ENCODE measurements around the gene NLE1. TPM values are rescaled to one million over a fixed set of nuclear protein-coding genes. Genes with fewer than 3 reads are reported as not detected.

Gene NLE1
- total and polyA plus RNA-seq, 2 donors (not counting 1 experiment from before 2014, with no cell fraction given) = 16.5 to 17.5 TPM

DNA sequence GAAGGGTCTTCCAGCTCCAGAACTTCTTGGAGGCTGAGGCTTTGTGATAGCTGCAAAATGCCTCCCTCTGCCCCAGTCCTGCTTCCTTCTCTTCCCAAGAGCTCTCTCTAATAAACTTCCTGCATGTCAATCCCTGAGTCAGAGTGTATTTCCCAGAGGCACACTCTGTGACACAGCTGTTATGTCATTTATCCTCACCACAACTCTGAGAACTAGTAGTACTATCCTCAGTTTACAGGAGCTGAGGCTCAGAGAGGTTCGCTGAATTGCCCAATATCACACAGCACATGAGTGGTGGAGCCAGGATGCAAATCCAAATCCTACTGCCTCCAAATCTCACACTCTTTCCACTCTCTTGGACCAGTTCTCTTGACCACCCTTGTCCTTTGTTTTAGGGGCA is 25.6 kb upstream of the NLE1 start:
- Mint-ChIP-seq H3K4me3 (no peak overlapping the region), H3K27ac (no peak overlapping the region), H3K4me1 (no peaks in the 10 kb centered on the region), H3K9me3 (ENCODE audit: insufficient read depth) (no peaks in the 10 kb centered on the region), H3K27me3 (peaks cover 29% of the 10 kb centered on the region)
- no peak for TF ChIP-seq EZH2 (IDR thresholded peaks at IDR 0.05; ENCODE audit: borderline replicate concordance, insufficient read depth, low read depth, low read length, poor library complexity, severe bottlenecking)
- TF ChIP-seq, protein P1, sequence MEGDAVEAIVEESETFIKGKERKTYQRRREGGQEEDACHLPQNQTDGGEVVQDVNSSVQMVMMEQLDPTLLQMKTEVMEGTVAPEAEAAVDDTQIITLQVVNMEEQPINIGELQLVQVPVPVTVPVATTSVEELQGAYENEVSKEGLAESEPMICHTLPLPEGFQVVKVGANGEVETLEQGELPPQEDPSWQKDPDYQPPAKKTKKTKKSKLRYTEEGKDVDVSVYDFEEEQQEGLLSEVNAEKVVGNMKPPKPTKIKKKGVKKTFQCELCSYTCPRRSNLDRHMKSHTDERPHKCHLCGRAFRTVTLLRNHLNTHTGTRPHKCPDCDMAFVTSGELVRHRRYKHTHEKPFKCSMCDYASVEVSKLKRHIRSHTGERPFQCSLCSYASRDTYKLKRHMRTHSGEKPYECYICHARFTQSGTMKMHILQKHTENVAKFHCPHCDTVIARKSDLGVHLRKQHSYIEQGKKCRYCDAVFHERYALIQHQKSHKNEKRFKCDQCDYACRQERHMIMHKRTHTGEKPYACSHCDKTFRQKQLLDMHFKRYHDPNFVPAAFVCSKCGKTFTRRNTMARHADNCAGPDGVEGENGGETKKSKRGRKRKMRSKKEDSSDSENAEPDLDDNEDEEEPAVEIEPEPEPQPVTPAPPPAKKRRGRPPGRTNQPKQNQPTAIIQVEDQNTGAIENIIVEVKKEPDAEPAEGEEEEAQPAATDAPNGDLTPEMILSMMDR (IDR thresholded peaks at IDR 0.05) = no peak
- intact Hi-C loops (cut with micrococcal nuclease) = no loop called here
- H3K4me1 ChIP-seq (ENCODE audit: control insufficient read depth in 2 of 2, insufficient read depth in 2 of 2, low read length in 2 of 2) = no peaks in the 10 kb centered on the region
- ATAC-seq (ENCODE audit: low read depth) = no peak
- no peaks in the 10 kb centered on the region for H4K20me1 ChIP-seq (ENCODE audit: control insufficient read depth, insufficient read depth, low read length, poor library complexity, severe bottlenecking)
- POLR2A ChIA-PET = no interaction called here
- H3K36me3 ChIP-seq (replicated peaks in 1 of 2; ENCODE audit: control extremely low read depth in 1 of 2, control insufficient read depth in 1 of 2, extremely low read depth in 1 of 2, insufficient read depth in 2 of 2, low read length in 1 of 2) = no peaks in the 10 kb centered on the region
- H3K79me2 ChIP-seq (ENCODE audit: control insufficient read depth, insufficient read depth, low read length) = no peaks in the 10 kb centered on the region
- CTCF ChIA-PET = interaction anchor here (0.8 to 1.3 kb wide), 4 partner anchors 20 to 579 kb away, joined by 3 to 4 read pairs (median 4); partner anchors contain the start of gene UNC45B
- no peak overlapping the region for H3K9ac ChIP-seq (ENCODE audit: low read length)
- no peak overlapping the region for H2AFZ ChIP-seq (ENCODE audit: insufficient read depth, low read depth, low read length, poor library complexity, severe bottlenecking)
- H3K9me3 ChIP-seq (ENCODE audit: control extremely low read depth in 1 of 3, control insufficient read depth in 2 of 3, insufficient read depth in 1 of 3, low read length in 2 of 3) = no peaks in the 10 kb centered on the region
- no peak overlapping the region for H3K4me3 ChIP-seq (ENCODE audit: control extremely low read depth in 1 of 5, extremely low read depth in 1 of 5, insufficient read depth in 1 of 5, low read depth in 2 of 5, low read length in 4 of 5)
- H3K4me2 ChIP-seq (replicated peaks; ENCODE audit: low read depth, low read length, poor library complexity, severe bottlenecking) = no peak overlapping the region
- peaks cover 0 to 19% (median 4%) of the 10 kb centered on the region in 4 experiments for H3K27me3 ChIP-seq (replicated peaks in 1 of 4; ENCODE audit: control extremely low read depth in 1 of 4, control insufficient read depth in 3 of 4, insufficient read depth in 4 of 4, low read length in 3 of 4)
- 100% methylated on average over 1 of the region's 1 CpG for WGBS (ENCODE audit: insufficient coverage)
- no peak for DNase-seq
- H3K27ac ChIP-seq (ENCODE audit: low read length in 2 of 2) = no peak overlapping the region

GRCh38 chr17:35167046-35167445 is 24.9 kb upstream of the NLE1 start:
- no peak overlapping the region for H3K27ac Mint-ChIP-seq
- H3K27me3 Mint-ChIP-seq = peaks cover 31% of the 10 kb centered on the region
- Histone ChIP-seq H3K27me3 (replicated peaks in 1 of 4; ENCODE audit: control extremely low read depth in 1 of 4, control insufficient read depth in 3 of 4, insufficient read depth in 4 of 4, low read length in 3 of 4) (peaks cover 0 to 19% (median 4%) of the 10 kb centered on the region in 4 experiments), H3K36me3 (replicated peaks in 1 of 2; ENCODE audit: control extremely low read depth in 1 of 2, control insufficient read depth in 1 of 2, extremely low read depth in 1 of 2, insufficient read depth in 2 of 2, low read length in 1 of 2) (no peaks in the 10 kb centered on the region), H2AFZ (ENCODE audit: insufficient read depth, low read depth, low read length, poor library complexity, severe bottlenecking) (no peak overlapping the region), H4K20me1 (ENCODE audit: control insufficient read depth, insufficient read depth, low read length, poor library complexity, severe bottlenecking) (no peaks in the 10 kb centered on the region), H3K9me3 (ENCODE audit: control extremely low read depth in 1 of 3, control insufficient read depth in 2 of 3, insufficient read depth in 1 of 3, low read length in 2 of 3) (no peaks in the 10 kb centered on the region), H3K27ac (ENCODE audit: low read length in 2 of 2) (no peak overlapping the region), H3K4me3 (ENCODE audit: control extremely low read depth in 1 of 5, extremely low read depth in 1 of 5, insufficient read depth in 1 of 5, low read depth in 2 of 5, low read length in 4 of 5) (no peak overlapping the region), H3K9ac (ENCODE audit: low read length) (no peak overlapping the region), H3K4me1 (ENCODE audit: control insufficient read depth in 2 of 2, insufficient read depth in 2 of 2, low read length in 2 of 2) (no peaks in the 10 kb centered on the region), H3K79me2 (ENCODE audit: control insufficient read depth, insufficient read depth, low read length) (no peaks in the 10 kb centered on the region), H3K4me2 (replicated peaks; ENCODE audit: low read depth, low read length, poor library complexity, severe bottlenecking) (no peak overlapping the region)
- TF ChIP-seq, protein P1 (IDR thresholded peaks at IDR 0.05) = no peak
- TF ChIP-seq EZH2 (IDR thresholded peaks at IDR 0.05; ENCODE audit: borderline replicate concordance, insufficient read depth, low read depth, low read length, poor library complexity, severe bottlenecking) = no peak
- ChIA-PET POLR2A (no interaction called here), CTCF (interaction anchor here (0.8 to 1.3 kb wide), 4 partner anchors 19 to 580 kb away, joined by 3 to 4 read pairs (median 4); partner anchors contain the start of gene UNC45B)
- intact Hi-C loops (cut with micrococcal nuclease) = no loop called here
- ATAC-seq (ENCODE audit: low read depth) (no peak), DNase-seq (no peak)
- H3K9me3 Mint-ChIP-seq (ENCODE audit: insufficient read depth) = no peaks in the 10 kb centered on the region
- WGBS (ENCODE audit: insufficient coverage) = 73% methylated on average over 2 of the region's 3 CpGs
- H3K4me1 Mint-ChIP-seq = no peaks in the 10 kb centered on the region
- no peak overlapping the region for H3K4me3 Mint-ChIP-seq

Data from B cell (primary cell).